ENCODE data around the gene TRIM8.

Gene TRIM8

DNA sequence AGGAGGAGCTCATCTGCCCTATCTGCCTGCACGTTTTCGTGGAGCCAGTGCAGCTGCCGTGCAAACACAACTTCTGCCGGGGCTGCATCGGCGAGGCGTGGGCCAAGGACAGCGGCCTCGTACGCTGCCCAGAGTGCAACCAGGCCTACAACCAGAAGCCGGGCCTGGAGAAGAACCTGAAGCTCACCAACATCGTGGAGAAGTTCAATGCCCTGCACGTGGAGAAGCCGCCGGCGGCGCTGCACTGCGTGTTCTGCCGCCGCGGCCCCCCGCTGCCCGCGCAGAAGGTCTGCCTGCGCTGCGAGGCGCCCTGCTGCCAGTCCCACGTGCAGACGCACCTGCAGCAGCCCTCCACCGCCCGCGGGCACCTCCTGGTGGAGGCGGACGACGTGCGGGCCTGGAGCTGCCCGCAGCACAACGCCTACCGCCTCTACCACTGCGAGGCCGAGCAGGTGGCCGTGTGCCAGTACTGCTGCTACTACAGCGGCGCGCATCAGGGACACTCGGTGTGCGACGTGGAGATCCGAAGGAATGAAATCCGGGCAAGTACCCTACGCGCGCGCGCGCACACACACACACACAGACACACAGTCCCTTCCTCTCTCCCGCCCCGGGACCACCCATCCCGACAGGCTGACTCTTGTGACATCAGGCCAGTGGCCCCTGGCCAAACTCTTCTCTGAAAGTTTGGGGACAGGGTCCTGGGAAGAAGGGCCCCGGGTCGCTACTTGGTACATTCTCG is 538 bp downstream of the TRIM8 start:
- Histone ChIP-seq H3K9me3 (ENCODE audit: low read length) (no peaks in the 10 kb centered on the region), H3K27me3 (ENCODE audit: insufficient read depth, low read length) (no peaks in the 10 kb centered on the region), H3K36me3 (ENCODE audit: insufficient read depth, low read length) (peaks cover 11% of the 10 kb centered on the region), H3K4me1 (ENCODE audit: insufficient read depth, low read length) (peaks cover 41% of the 10 kb centered on the region), H2AFZ (ENCODE audit: low read depth, low read length) (no peak overlapping the region), H3K4me3 (ENCODE audit: low read length) (peak overlapping the region; percentile 92)

DNA sequence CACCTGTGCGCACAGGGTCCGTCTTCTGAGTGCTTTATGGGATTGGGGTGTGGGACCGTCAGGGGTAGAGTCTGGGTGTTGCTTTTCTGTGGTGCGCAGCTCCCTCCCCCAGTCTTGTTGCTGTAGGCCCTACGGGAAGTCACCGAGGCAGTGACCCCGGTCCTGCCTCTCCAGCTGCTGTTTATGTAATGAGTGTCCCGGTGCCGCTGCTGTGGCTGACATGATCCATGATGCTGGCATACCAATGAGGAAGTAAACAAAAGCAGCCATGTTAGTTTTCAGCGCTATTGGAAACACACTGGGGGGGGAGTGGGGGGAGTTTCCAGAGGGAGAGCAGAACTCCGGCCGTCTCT is 1.1 kb downstream of the TRIM8 start:
- peaks cover 46% of the 10 kb centered on the region for H3K4me1 ChIP-seq (ENCODE audit: insufficient read depth, low read length)
- H2AFZ ChIP-seq (ENCODE audit: low read depth, low read length): no peak overlapping the region
- no peaks in the 10 kb centered on the region for H3K27me3 ChIP-seq (ENCODE audit: insufficient read depth, low read length)
- peak overlapping the region; percentile 92 for H3K4me3 ChIP-seq (ENCODE audit: low read length)
- H3K9me3 ChIP-seq (ENCODE audit: low read length): no peaks in the 10 kb centered on the region
- H3K36me3 ChIP-seq (ENCODE audit: insufficient read depth, low read length): peaks cover 11% of the 10 kb centered on the region

DNA sequence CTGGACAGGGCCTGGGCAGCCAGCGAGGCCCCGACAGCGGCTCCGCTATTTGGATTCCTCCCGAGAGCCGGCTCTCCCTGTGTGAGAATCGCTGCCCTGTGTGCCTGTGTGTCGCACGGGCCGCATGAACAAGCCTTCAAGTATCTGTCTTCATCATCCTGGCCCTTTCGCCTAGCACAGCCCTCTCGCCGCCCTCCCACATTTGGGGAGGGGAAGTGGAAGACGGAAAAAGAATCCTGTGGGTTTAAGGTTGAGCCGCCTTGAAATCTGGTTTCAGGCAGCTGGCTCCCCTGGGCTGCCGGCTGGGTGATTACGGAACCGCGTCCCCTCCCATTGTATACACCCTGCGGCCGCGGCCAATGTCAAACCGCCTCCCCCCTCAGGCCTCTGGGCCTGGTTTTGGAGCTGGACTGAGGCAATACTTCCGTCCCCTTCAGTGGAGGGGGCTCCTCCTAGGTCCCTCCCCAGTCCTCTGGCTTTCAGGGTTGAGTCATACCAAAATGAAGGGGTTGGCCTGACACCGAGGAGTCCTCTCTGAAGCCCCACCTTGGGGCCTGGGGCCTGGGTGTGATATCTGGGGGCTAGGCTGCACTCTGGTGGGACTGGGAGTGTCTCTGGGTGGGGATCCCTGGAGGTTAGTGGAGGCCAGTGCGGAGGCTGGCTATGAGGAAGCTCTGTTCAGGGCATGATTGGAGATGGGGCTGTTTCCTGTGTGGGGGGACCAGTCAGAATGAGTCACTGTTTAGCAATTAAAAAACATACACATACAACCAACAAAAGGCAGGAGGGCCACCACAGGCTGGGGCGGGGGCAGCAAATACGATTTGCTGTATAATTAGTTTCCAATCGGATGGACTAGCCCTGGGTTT is 1.7 kb downstream of the TRIM8 start:
- Histone ChIP-seq H3K9me3 (ENCODE audit: low read length) (no peaks in the 10 kb centered on the region), H3K4me1 (ENCODE audit: insufficient read depth, low read length) (peaks cover 53% of the 10 kb centered on the region), H3K27me3 (ENCODE audit: insufficient read depth, low read length) (no peaks in the 10 kb centered on the region), H3K36me3 (ENCODE audit: insufficient read depth, low read length) (peaks cover 12% of the 10 kb centered on the region), H3K4me3 (ENCODE audit: low read length) (peak overlapping the region; percentile 92), H2AFZ (ENCODE audit: low read depth, low read length) (no peak overlapping the region)

DNA sequence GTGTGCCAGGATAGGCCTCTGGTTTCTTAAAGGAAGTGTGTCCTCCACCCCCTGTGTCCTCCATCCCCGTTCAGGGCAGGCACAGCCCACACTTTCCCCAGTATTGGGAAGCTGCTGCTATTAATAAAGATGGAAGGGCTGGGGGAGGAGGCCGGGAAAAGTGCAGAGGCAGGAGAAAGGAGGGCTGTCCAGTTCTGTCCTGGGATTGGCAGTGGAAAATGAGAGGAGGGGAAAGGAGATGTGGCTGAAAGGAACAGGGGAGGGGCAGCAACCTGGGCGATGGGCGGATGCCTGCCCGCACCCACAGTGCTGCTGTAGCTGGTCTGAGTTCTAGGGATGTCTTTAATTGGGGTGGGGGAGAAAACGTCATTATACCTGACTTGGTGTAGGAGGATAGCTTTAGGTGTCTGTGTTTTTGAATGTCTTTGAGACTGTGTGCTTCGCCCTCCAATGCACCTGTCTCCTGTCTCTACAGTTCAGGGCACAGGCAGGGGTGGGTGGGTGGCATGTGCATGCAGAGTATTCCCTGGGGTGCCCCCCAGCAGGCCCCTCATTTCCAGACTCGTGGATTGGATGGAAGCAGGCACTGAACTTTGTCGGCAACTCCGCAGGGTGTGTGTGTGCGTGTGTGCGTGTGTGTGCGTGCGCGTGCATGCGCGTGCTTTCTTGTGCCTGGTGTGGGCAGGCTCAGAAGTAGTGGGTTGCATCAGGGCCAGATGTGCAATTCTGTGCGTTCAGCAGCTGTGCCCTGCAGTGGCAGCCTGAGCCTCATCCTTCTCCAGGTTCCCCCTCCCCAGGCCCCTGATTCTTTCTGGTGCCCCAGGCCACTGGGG is 2.5 kb downstream of the TRIM8 start:
- Histone ChIP-seq H3K4me3 (ENCODE audit: low read length) (peak overlapping the region; percentile 92), H3K36me3 (ENCODE audit: insufficient read depth, low read length) (peaks cover 20% of the 10 kb centered on the region), H3K9me3 (ENCODE audit: low read length) (no peaks in the 10 kb centered on the region), H3K27me3 (ENCODE audit: insufficient read depth, low read length) (no peaks in the 10 kb centered on the region), H2AFZ (ENCODE audit: low read depth, low read length) (no peak overlapping the region), H3K4me1 (ENCODE audit: insufficient read depth, low read length) (peaks cover 58% of the 10 kb centered on the region)

DNA sequence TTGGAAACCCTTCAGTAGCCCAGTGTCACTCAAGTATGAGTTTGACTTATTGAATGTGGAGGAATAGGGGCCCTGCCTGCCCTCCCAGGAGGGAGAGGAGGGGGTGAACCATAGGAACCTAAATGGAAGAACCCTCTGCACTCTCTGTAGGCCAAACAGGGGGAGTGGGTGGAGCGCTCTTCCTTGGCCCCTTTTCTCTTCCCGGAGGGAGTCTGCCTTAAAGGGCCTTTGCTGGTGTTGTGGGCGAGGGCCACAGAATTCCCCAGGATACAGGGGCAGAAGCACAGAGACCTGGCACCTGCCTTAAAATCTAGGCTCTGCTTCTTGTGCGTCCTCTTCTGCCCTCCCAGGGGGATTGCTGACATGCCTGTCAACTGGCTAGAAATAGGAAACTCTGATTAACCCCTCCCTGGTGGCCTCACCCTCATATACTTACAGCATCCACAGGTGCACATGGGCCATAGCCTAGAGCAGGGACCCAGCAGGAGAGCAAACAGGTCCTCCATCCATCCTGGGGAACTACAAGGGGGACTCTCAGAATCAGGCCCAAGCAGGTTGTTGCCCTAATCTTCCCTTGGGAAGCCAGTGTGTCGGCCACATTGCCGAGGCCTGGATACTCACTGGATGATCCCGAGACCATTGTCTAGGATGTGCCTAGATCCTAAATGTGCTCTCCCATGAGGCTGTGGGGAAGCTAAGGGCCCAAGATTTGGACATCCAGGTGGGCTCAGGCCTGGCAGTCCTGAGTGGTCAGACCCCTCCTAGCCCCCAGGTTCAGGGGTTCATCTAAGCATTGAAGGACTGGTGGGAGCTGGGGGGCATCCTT is 3.4 kb downstream of the TRIM8 start:
- H3K4me1 ChIP-seq (ENCODE audit: insufficient read depth, low read length): peaks cover 66% of the 10 kb centered on the region
- H3K36me3 ChIP-seq (ENCODE audit: insufficient read depth, low read length): peaks cover 27% of the 10 kb centered on the region
- no peak overlapping the region for H2AFZ ChIP-seq (ENCODE audit: low read depth, low read length)
- no peaks in the 10 kb centered on the region for H3K27me3 ChIP-seq (ENCODE audit: insufficient read depth, low read length)
- no peaks in the 10 kb centered on the region for H3K9me3 ChIP-seq (ENCODE audit: low read length)
- H3K4me3 ChIP-seq (ENCODE audit: low read length): peak overlapping the region; percentile 92

DNA sequence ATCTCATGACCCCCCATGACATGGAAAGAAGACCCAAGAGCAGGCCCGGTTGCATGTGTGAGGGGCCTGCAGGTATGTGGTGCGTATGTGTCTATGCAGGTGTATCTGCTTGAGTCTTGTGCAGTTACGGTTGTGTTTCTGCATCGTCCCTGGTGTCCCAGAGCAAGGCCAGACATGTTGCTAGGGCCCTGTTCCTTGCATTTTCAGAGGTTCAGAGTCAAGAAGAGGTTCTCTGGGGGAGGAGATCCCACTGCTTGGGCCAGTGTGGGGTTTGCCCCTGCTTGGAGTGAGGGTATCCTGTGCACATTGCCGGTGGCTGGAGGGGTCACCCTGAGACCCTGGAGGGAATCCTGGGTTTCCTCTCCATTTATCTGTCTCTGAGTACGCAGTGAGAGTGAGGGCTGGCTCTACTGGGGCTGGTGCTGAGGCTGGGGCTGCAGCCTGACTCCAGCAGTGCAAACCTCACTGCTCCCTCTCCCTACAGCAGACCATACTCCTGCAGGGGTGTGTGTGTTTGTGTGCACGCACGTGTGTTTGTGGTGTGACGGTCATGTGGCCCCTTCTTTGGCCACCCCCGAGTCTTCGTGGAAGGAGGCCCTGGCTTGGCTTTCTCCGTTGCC is 4.1 kb downstream of the TRIM8 start:
- H3K4me3 ChIP-seq (ENCODE audit: low read length): peak overlapping the region; percentile 92
- peaks cover 66% of the 10 kb centered on the region for H3K4me1 ChIP-seq (ENCODE audit: insufficient read depth, low read length)
- no peak overlapping the region for H2AFZ ChIP-seq (ENCODE audit: low read depth, low read length)
- H3K9me3 ChIP-seq (ENCODE audit: low read length): no peaks in the 10 kb centered on the region
- H3K27me3 ChIP-seq (ENCODE audit: insufficient read depth, low read length): no peaks in the 10 kb centered on the region
- peaks cover 32% of the 10 kb centered on the region for H3K36me3 ChIP-seq (ENCODE audit: insufficient read depth, low read length)

DNA sequence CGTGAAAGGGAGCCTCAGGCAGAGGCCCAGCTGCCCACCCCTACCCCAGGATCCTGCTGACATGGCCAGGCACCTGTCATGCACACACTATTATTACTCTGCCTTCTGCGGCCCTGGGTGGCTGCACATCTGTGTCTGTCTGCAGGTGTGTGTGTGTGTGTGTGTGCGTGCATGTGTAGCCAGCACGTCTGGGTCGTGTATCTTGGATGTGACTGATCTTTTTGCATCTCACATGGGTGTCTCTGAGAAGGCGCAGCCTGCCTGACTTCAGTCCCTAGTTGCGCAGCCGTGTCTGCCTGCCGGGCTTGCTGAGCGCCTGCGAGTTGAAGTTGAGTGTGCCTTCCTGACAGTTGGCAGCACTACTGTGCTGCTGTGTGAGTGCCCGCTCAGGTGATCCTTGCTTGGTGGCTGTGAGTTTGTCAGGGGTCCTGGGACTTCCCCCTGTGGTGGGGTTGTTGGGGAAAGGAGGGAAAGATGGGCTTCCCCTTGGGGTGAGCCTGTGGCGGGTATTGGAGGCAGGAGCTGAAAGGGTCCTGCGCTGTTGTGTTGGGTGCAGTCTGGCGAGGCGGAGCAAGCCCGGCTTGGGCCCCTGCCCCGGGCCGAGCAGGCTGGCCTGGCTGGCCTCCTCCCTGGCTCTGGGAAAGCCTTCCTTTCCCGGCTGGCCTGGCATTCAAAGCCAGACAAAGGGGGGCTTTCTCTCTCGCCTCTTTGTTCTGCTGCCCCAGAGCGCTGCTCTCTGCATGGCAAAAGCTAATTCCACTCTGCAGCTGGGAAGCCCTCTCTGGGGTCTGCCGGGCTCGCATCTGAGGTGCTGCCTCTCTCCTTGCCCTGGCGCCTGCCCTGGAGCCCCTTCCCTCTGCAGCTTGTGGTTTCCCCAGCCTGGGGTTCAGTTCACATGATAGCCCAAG is 4.9 kb downstream of the TRIM8 start:
- peak overlapping the region; percentile 92 for H3K4me3 ChIP-seq (ENCODE audit: low read length)
- no peaks in the 10 kb centered on the region for H3K9me3 ChIP-seq (ENCODE audit: low read length)
- no peak overlapping the region for H2AFZ ChIP-seq (ENCODE audit: low read depth, low read length)
- H3K27me3 ChIP-seq (ENCODE audit: insufficient read depth, low read length): no peaks in the 10 kb centered on the region
- peaks cover 66% of the 10 kb centered on the region for H3K4me1 ChIP-seq (ENCODE audit: insufficient read depth, low read length)
- peaks cover 39% of the 10 kb centered on the region for H3K36me3 ChIP-seq (ENCODE audit: insufficient read depth, low read length)

DNA sequence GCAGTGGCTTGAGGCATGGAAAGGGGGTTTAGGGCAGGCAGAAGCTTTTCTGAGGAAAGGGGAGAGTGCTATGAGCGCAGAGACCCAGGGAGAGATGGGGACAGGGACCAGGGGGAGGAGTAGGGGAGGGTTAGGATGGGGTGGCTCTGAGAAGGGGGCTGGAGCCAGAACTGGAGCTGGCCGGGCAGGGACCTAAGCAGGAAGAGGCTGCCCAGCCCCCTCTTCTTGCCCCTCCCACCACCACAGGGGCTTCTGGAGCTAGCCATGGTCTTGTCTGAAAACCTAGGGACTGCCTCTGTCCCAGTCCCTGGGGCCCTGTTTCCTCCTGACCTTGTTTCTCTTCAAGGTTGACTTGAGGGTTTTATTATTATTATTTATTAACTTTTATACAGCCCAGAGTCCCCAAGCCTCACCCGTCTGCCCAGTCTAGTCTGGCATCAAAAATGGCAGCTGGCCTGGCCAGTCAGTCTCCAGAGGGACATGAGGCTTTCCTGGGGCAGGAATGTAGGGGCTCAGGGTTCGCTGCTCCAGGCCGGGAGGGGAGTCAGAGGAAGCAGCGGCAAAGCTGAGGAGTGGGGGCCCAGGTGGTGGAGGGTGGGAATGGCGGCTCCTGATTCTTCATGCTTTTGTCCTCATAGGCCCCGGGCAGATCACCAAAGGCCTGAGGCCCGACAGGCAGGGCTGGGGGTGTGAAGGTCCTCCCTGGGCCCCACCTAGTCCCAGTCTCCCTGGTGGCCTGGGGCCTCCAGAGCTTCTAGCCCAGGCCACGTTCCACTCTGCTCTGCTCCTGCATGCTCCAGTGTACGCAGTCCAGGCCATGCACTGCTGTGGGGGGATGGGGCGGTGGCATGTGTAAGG is 5.7 kb downstream of the TRIM8 start:
- H3K36me3 ChIP-seq (ENCODE audit: insufficient read depth, low read length): peaks cover 46% of the 10 kb centered on the region
- no peaks in the 10 kb centered on the region for H3K27me3 ChIP-seq (ENCODE audit: insufficient read depth, low read length)
- peaks cover 66% of the 10 kb centered on the region for H3K4me1 ChIP-seq (ENCODE audit: insufficient read depth, low read length)
- no peak overlapping the region for H2AFZ ChIP-seq (ENCODE audit: low read depth, low read length)
- no peaks in the 10 kb centered on the region for H3K9me3 ChIP-seq (ENCODE audit: low read length)
- peak overlapping the region; percentile 92 for H3K4me3 ChIP-seq (ENCODE audit: low read length)

DNA sequence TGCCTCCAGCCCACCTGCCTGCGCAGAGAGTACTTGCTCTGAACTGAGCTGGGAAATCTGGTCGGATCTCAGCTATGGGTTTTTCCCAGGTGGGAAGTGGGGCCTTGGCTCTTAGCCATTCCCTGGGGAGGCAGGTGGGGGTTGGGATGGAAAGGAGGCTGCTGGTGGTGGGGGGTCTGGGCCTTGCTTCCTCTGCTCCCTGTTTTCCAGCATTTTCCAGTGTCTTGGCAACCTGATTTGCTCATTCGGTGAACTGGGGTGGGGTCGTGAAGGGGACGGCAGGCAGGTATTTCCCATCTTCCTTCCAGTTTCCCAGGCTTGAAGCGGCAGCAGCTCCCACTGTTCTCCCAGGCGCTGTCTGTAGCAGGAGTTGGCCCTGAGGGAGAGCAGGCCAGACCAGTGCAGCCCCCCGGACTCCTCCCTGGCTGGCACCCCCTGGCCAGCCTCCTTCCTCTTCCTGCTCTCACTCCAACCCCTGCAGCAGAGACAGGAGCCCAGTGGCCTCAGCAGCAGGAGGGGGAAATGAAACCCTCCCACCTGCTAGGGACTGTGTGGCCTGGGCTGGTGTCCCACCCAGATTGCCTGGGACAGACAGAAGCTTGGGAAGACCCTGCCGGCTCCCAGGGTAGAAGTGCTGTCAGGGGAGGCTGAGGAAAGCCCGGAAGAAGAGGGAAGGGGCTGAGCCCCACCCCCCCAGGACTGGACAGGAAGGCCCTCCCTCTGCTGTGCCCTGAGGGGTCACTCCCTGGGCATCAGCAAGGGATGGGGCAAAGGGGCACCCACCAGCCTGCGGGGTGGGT is 6.6 kb downstream of the TRIM8 start:
- Histone ChIP-seq H2AFZ (ENCODE audit: low read depth, low read length) (no peak overlapping the region), H3K9me3 (ENCODE audit: low read length) (no peaks in the 10 kb centered on the region), H3K4me1 (ENCODE audit: insufficient read depth, low read length) (peaks cover 66% of the 10 kb centered on the region), H3K27me3 (ENCODE audit: insufficient read depth, low read length) (no peaks in the 10 kb centered on the region), H3K36me3 (ENCODE audit: insufficient read depth, low read length) (peaks cover 55% of the 10 kb centered on the region), H3K4me3 (ENCODE audit: low read length) (no peak overlapping the region)

DNA sequence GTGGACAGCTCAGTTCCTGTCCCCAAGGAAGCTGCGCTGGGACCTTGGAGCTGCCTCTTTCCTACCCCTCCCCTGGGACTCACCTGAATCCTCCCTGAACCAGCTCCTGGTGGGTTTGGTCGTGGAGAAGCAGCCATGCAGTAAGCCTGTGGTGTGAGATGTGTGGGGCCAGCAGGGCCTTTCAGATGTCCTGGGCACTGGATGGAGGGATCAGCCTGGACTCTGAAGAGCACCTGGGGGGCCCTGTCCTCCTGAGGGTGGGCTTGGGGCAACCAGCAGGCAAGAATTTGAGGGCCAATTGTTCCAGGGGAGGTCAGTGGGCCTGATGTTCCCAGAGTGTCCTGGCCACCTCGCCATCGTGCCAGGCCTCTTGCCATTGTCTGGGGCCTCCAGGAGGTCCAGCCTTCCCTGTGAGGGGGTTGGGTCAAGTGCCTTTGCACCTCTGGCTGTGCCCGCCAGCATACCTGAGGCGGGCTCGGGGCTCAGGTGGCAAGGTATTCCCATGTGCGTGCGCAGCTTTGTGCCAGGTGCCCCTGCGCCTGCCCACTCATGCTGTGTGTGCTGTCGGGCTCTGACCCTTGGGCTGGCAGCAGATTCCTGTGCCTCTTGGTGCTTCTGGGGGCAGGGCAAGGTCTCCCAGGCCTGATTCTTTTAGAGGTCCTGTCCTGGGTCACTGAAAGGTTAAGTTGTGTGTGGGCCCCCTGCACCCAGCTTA is 7.3 kb downstream of the TRIM8 start:
- Histone ChIP-seq H3K36me3 (ENCODE audit: insufficient read depth, low read length) (peaks cover 57% of the 10 kb centered on the region), H3K4me1 (ENCODE audit: insufficient read depth, low read length) (peaks cover 60% of the 10 kb centered on the region), H3K4me3 (ENCODE audit: low read length) (no peak overlapping the region), H2AFZ (ENCODE audit: low read depth, low read length) (no peak overlapping the region), H3K27me3 (ENCODE audit: insufficient read depth, low read length) (no peaks in the 10 kb centered on the region), H3K9me3 (ENCODE audit: low read length) (no peaks in the 10 kb centered on the region)
